ENCODE data around the gene ZAR1L. TPM values are rescaled to one million over a fixed set of nuclear protein-coding genes. Genes with fewer than 3 reads are reported as not detected.
"Not testable (repeated sequence)": the region's sequence is repeated elsewhere in the genome, so short reads cannot be mapped to it uniquely, and the experiment has no call there.

Gene ZAR1L
- total RNA-seq (2014; rRNA removed; shearing (Covaris generic)): 0.21 TPM in 1 of 2 replicates, not detected in the other

- H3K4me3 ChIP-seq: peak within 1 kb of the TSS; percentile 64
- peak; percentile 85 to 89 for DNase-seq (ENCODE audit: low read depth in 1 of 2, low spot score in 2 of 2)
- peak within 1 kb of the TSS; percentile 100 for H3K27ac ChIP-seq
- no peaks in the 10 kb centered on the region for H3K27me3 ChIP-seq (replicated peaks)
- H3K4me1 ChIP-seq (replicated peaks): peaks cover 19% of the 10 kb centered on the region
- H3K36me3 ChIP-seq: peaks cover 20% of the 10 kb centered on the region
- no peaks in the 10 kb centered on the region for H3K9me3 ChIP-seq (replicated peaks)
Observed at GRCh38 chr13:32315238-32316027, at the start of gene ZAR1L, which contains the start of gene BRCA2. ZAR1L (minus strand) TSS chr13:32315363; CDS start chr13:32311925, 3,438 bp downstream. BRCA2 (plus strand) TSS chr13:32315508; CDS start chr13:32316461, 953 bp downstream.

- H3K27me3 ChIP-seq (replicated peaks): no peaks in the 10 kb centered on the region
- no peak overlapping the region for H3K4me3 ChIP-seq
- H3K36me3 ChIP-seq: peaks cover 13% of the 10 kb centered on the region
- no peak overlapping the region for H3K27ac ChIP-seq
- H3K9me3 ChIP-seq (replicated peaks): no peaks in the 10 kb centered on the region
- H3K4me1 ChIP-seq (replicated peaks): no peaks in the 10 kb centered on the region
- no peak for DNase-seq (ENCODE audit: low read depth in 1 of 2, low spot score in 2 of 2)
Observed at GRCh38 chr13:32362574-32362973, 47.4 kb upstream of the ZAR1L start.

- DNase-seq (ENCODE audit: low read depth in 1 of 2, low spot score in 2 of 2); H3K27me3 ChIP-seq (replicated peaks); H3K9me3 ChIP-seq (replicated peaks); H3K4me3 ChIP-seq; H3K4me1 ChIP-seq (replicated peaks); H3K27ac ChIP-seq: not testable (repeated sequence)
- H3K36me3 ChIP-seq: peaks cover 32% of the 10 kb centered on the region
Observed at GRCh38 chr13:32355935-32356334, 40.8 kb upstream of the ZAR1L start.

GRCh38 chr13:32354040-32354439, 38.9 kb upstream of the ZAR1L start:
- Histone ChIP-seq H3K9me3 (replicated peaks) (no peaks in the 10 kb centered on the region), H3K36me3 (peaks cover 33% of the 10 kb centered on the region), H3K27me3 (replicated peaks) (no peaks in the 10 kb centered on the region), H3K27ac (no peak overlapping the region), H3K4me3 (no peak overlapping the region), H3K4me1 (replicated peaks) (no peaks in the 10 kb centered on the region)
- DNase-seq (ENCODE audit: low read depth in 1 of 2, low spot score in 2 of 2): no peak

- not testable (repeated sequence) for H3K4me1 ChIP-seq (replicated peaks); H3K27me3 ChIP-seq (replicated peaks); DNase-seq (ENCODE audit: low read depth in 1 of 2, low spot score in 2 of 2); H3K9me3 ChIP-seq (replicated peaks); H3K4me3 ChIP-seq; H3K27ac ChIP-seq
- peaks cover 29% of the 10 kb centered on the region for H3K36me3 ChIP-seq
Observed at GRCh38 chr13:32350839-32351441, 35.8 kb upstream of the ZAR1L start.

- no peak overlapping the region for H3K4me3 ChIP-seq
- no peak overlapping the region for H3K27ac ChIP-seq
- no peaks in the 10 kb centered on the region for H3K27me3 ChIP-seq (replicated peaks)
- H3K36me3 ChIP-seq: peaks cover 26% of the 10 kb centered on the region
- no peaks in the 10 kb centered on the region for H3K4me1 ChIP-seq (replicated peaks)
- no peak for DNase-seq (ENCODE audit: low read depth in 1 of 2, low spot score in 2 of 2)
- H3K9me3 ChIP-seq (replicated peaks): no peaks in the 10 kb centered on the region
Observed at GRCh38 chr13:32347651-32348050, 32.5 kb upstream of the ZAR1L start.

GRCh38 chr13:32340914-32341313, 25.8 kb upstream of the ZAR1L start:
- Histone ChIP-seq H3K36me3 (peaks cover 28% of the 10 kb centered on the region), H3K27ac (no peak overlapping the region), H3K4me3 (no peak overlapping the region), H3K9me3 (replicated peaks) (no peaks in the 10 kb centered on the region), H3K4me1 (replicated peaks) (no peaks in the 10 kb centered on the region), H3K27me3 (replicated peaks) (no peaks in the 10 kb centered on the region)
- no peak for DNase-seq (ENCODE audit: low read depth in 1 of 2, low spot score in 2 of 2)

GRCh38 chr13:32334671-32335070, 19.5 kb upstream of the ZAR1L start:
- Histone ChIP-seq H3K27me3 (replicated peaks) (no peaks in the 10 kb centered on the region), H3K27ac (no peak overlapping the region), H3K4me3 (no peak overlapping the region), H3K36me3 (peaks cover 42% of the 10 kb centered on the region), H3K4me1 (replicated peaks) (no peaks in the 10 kb centered on the region), H3K9me3 (replicated peaks) (no peaks in the 10 kb centered on the region)
- DNase-seq (ENCODE audit: low read depth in 1 of 2, low spot score in 2 of 2): no peak

GRCh38 chr13:32330441-32330840, 15.3 kb upstream of the ZAR1L start:
- Histone ChIP-seq H3K9me3 (replicated peaks) (no peaks in the 10 kb centered on the region), H3K4me1 (replicated peaks) (no peaks in the 10 kb centered on the region), H3K27me3 (replicated peaks) (no peaks in the 10 kb centered on the region), H3K4me3 (no peak overlapping the region), H3K27ac (no peak overlapping the region), H3K36me3 (peaks cover 37% of the 10 kb centered on the region)
- no peak for DNase-seq (ENCODE audit: low read depth in 1 of 2, low spot score in 2 of 2)

GRCh38 chr13:32323912-32324311, 8.7 kb upstream of the ZAR1L start:
- Histone ChIP-seq H3K4me1 (replicated peaks) (0 out of 2 replicates have a peak, but pooled peaks cover 3% of the 10 kb centered on the region), H3K9me3 (replicated peaks) (no peaks in the 10 kb centered on the region), H3K27me3 (replicated peaks) (no peaks in the 10 kb centered on the region), H3K27ac (peak overlapping the region; percentile 47), H3K36me3 (peaks cover 42% of the 10 kb centered on the region), H3K4me3 (no peak overlapping the region)
- no peak for DNase-seq (ENCODE audit: low read depth in 1 of 2, low spot score in 2 of 2)

- Histone ChIP-seq H3K27me3 (replicated peaks) (no peaks in the 10 kb centered on the region), H3K4me3 (no peak overlapping the region), H3K36me3 (peaks cover 35% of the 10 kb centered on the region), H3K4me1 (replicated peaks) (peaks cover 13% of the 10 kb centered on the region), H3K27ac (no peak overlapping the region), H3K9me3 (replicated peaks) (no peaks in the 10 kb centered on the region)
- no peak for DNase-seq (ENCODE audit: low read depth in 1 of 2, low spot score in 2 of 2)
Observed at GRCh38 chr13:32320528-32320927, 5.4 kb upstream of the ZAR1L start.

- Histone ChIP-seq H3K4me1 (replicated peaks) (peaks cover 19% of the 10 kb centered on the region), H3K9me3 (replicated peaks) (no peaks in the 10 kb centered on the region), H3K27me3 (replicated peaks) (no peaks in the 10 kb centered on the region), H3K36me3 (peaks cover 29% of the 10 kb centered on the region), H3K27ac (no peak overlapping the region), H3K4me3 (no peak overlapping the region)
- DNase-seq (ENCODE audit: low read depth in 1 of 2, low spot score in 2 of 2): no peak
Observed at GRCh38 chr13:32317716-32318465, 2.7 kb upstream of the ZAR1L start.

- peak in 1 of 2 experiments; percentile 3 for DNase-seq (ENCODE audit: low read depth in 1 of 2, low spot score in 2 of 2)
- Histone ChIP-seq H3K9me3 (replicated peaks) (no peaks in the 10 kb centered on the region), H3K4me3 (peak overlapping the region; percentile 64), H3K27me3 (replicated peaks) (no peaks in the 10 kb centered on the region), H3K27ac (peak overlapping the region; percentile 100), H3K36me3 (peaks cover 26% of the 10 kb centered on the region), H3K4me1 (replicated peaks) (peaks cover 19% of the 10 kb centered on the region)
Observed at GRCh38 chr13:32316501-32316900, 1.3 kb upstream of the ZAR1L start.

- peak overlapping the region; percentile 100 for H3K27ac ChIP-seq
- H3K4me3 ChIP-seq: peak overlapping the region; percentile 64
- no peaks in the 10 kb centered on the region for H3K27me3 ChIP-seq (replicated peaks)
- no peak for DNase-seq (ENCODE audit: low read depth in 1 of 2, low spot score in 2 of 2)
- H3K36me3 ChIP-seq: peaks cover 23% of the 10 kb centered on the region
- H3K4me1 ChIP-seq (replicated peaks): peaks cover 19% of the 10 kb centered on the region
- H3K9me3 ChIP-seq (replicated peaks): no peaks in the 10 kb centered on the region
Observed at GRCh38 chr13:32316028-32316339, 821 bp upstream of the ZAR1L start.

Measured in SJSA1 (cell line).